ENCODE measurements around the gene SEC23A.
"Not testable (repeated sequence)": the region's sequence is repeated elsewhere in the genome, so short reads cannot be mapped to it uniquely, and the experiment has no call there.

GRCh38 chr14:39052869-39053454, 50.1 kb downstream of the SEC23A start:
- not testable (repeated sequence) for TF ChIP-seq SPI1, POU2F2, POLR2A (IDR thresholded peaks at IDR 0.05; ENCODE audit: low read depth, low read length)

All from GM12891 (cell line).